Renal pelvis (tissue), 4 donors: Measurements from ENCODE around the gene RORC. TPM values are rescaled to one million over a fixed set of nuclear protein-coding genes. Genes with fewer than 3 reads are reported as not detected.

Experiments
- DNase-seq: peaks from one replicate; pipeline ENCODE4 v3.0.0-alpha.2; 2013
- polyA plus RNA-seq, 3 donors: library from polyadenylated mRNA; unstranded; fragments of 120-200 nt; gene quantifications; one replicate each; pipeline ENCODE4 v1.2.1, GENCODE V29; 2013; ENCODE audit not compliant: insufficient read length in 3 of 3

Gene RORC
- polyA plus RNA-seq, 3 donors = 0.65 to 1.3 (median 0.94) TPM

- no peak for DNase-seq
These were observed 18.3 kb upstream of the RORC start for GRCh38 chr1:151849871-151850270.

- no peak for DNase-seq
These were observed 17.5 kb upstream of the RORC start for GRCh38 chr1:151849126-151849525.

- no peak for DNase-seq
These were observed 16.4 kb upstream of the RORC start for GRCh38 chr1:151847867-151848596.

GRCh38 chr1:151846686-151847237 is 15.2 kb upstream of the RORC start:
- DNase-seq = no peak

- no peak for DNase-seq
These were observed 14.5 kb upstream of the RORC start for GRCh38 chr1:151846062-151846568.

- DNase-seq = no peak
These were observed 11.8 kb upstream of the RORC start for GRCh38 chr1:151843398-151843797.

GRCh38 chr1:151841141-151841540 is 9.5 kb upstream of the RORC start:
- DNase-seq = no peak

- DNase-seq = no peak
These were observed 8.8 kb upstream of the RORC start for GRCh38 chr1:151840421-151840820.

GRCh38 chr1:151839457-151840403 is 8.1 kb upstream of the RORC start, which contains the start of gene C2CD4D:
Gene C2CD4D, minus strand, starts transcription at chr1:151839820. Its CDS starts 831 bp downstream, at chr1:151838989.
- no peak for DNase-seq

- no peak for DNase-seq
These were observed 7.4 kb upstream of the RORC start for GRCh38 chr1:151839082-151839412.

GRCh38 chr1:151838222-151839081 is 6.8 kb upstream of the RORC start:
- DNase-seq = no peak

- DNase-seq = no peak
These were observed 6.3 kb upstream of the RORC start for GRCh38 chr1:151837884-151838221.

GRCh38 chr1:151837197-151837596 is 5.6 kb upstream of the RORC start:
- DNase-seq = no peak

- no peak for DNase-seq
These were observed 4.0 kb upstream of the RORC start for GRCh38 chr1:151835596-151835995.

- DNase-seq = no peak
These were observed 2.6 kb upstream of the RORC start for GRCh38 chr1:151834239-151834638.

- no peak for DNase-seq
These were observed 1.7 kb upstream of the RORC start for GRCh38 chr1:151833172-151833900.

- no peak for DNase-seq
These were observed 847 bp upstream of the RORC start for GRCh38 chr1:151832318-151832980.

- no peak for DNase-seq
These were observed 378 bp downstream of the RORC start for GRCh38 chr1:151831256-151831591.

- DNase-seq = no peak
These were observed 1.5 kb downstream of the RORC start for GRCh38 chr1:151830055-151830454.

GRCh38 chr1:151829352-151830046 is 2.1 kb downstream of the RORC start:
- no peak for DNase-seq
